CD4-positive, alpha-beta T cell (primary cell): ENCODE results near the gene UNC50. TPM values are rescaled to one million over a fixed set of nuclear protein-coding genes. Genes with fewer than 3 reads are reported as not detected.

Experiments used
- ATAC-seq: fragments of 200-7000 bp; cut with Tn5 transposase; one replicate; pipeline ENCODE4 v1.10.0; 2022; ENCODE audit warnings: mild to moderate bottlenecking; ENCODE audit not compliant: poor library complexity
- CTCF ChIA-PET: fragments of 350-600 bp; sonication (Branson Sonifier 250); formaldehyde crosslinking; loops from one replicate; lab custom pipeline; 2021; ENCODE audit warnings: antibody characterized with exemption, inconsistent platforms; lab: Charles Lee
- POLR2A ChIA-PET: fragments of 350-600 bp; sonication (Branson Sonifier 250); formaldehyde crosslinking; loops from one replicate; lab custom pipeline; 2021; ENCODE audit warnings: antibody characterized with exemption, inconsistent platforms; lab: Charles Lee
- DNase-seq, 14 experiments: peaks; one replicate each; pipeline ENCODE4 v3.0.0-alpha.2; 2013 to 2020; ENCODE audit warnings: mixed read lengths in 2 of 14
- H3K27ac ChIP-seq, 2 donors: one replicate each; pipeline versions ENCODE4 v1.5.1 to v1.7.0; 2013; ENCODE audit warnings: low read length in 2 of 2, low read depth in 1 of 2, mild to moderate bottlenecking in 1 of 2
- H3K27me3 ChIP-seq, 2 experiments: 1 replicate in 1 of 2; 2 replicates in 1 of 2; pipeline versions ENCODE4 v1.6.1 to v1.7.0; 2013; ENCODE audit warnings: low read length in 2 of 2, control low read depth in 1 of 2, mild to moderate bottlenecking in 1 of 2, moderate library complexity in 1 of 2; ENCODE audit not compliant: insufficient read depth in 2 of 2, control insufficient read depth in 1 of 2
- H3K36me3 ChIP-seq: one replicate; pipeline ENCODE4 v1.6.1; 2013; ENCODE audit warnings: low read length, control low read depth; ENCODE audit not compliant: insufficient read depth
- H3K4me1 ChIP-seq: one replicate; pipeline ENCODE4 v1.6.1; 2013; ENCODE audit warnings: low read length, control low read depth; ENCODE audit not compliant: insufficient read depth
- H3K4me3 ChIP-seq: one replicate; pipeline ENCODE4 v1.5.1; 2013; ENCODE audit warnings: mild to moderate bottlenecking, low read length, moderate library complexity
- H3K9me3 ChIP-seq, 2 experiments: 1 replicate in 1 of 2; 2 replicates in 1 of 2; pipeline versions ENCODE4 v1.6.1 to v1.7.0; 2013; ENCODE audit warnings: low read length in 2 of 2, mild to moderate bottlenecking in 2 of 2, control low read depth in 1 of 2, moderate library complexity in 1 of 2; ENCODE audit not compliant: control insufficient read depth in 1 of 2, insufficient read depth in 1 of 2
- H3K27ac Mint-ChIP-seq: one replicate; pipeline ENCODE4 v1.8.0; 2020; ENCODE audit warnings: mixed read lengths
- H3K27me3 Mint-ChIP-seq: one replicate; pipeline ENCODE4 v1.8.0; 2021; ENCODE audit warnings: mixed read lengths
- H3K36me3 Mint-ChIP-seq: one replicate; pipeline ENCODE4 v1.8.0; 2021; ENCODE audit warnings: low read depth, mixed read lengths
- H3K4me1 Mint-ChIP-seq: one replicate; pipeline ENCODE4 v1.8.0; 2021; ENCODE audit warnings: low read depth, mixed read lengths
- H3K4me3 Mint-ChIP-seq: one replicate; pipeline ENCODE4 v1.8.0; 2020; ENCODE audit warnings: mild to moderate bottlenecking, mixed read lengths
- H3K9me3 Mint-ChIP-seq: one replicate; pipeline ENCODE4 v1.8.0; 2020; ENCODE audit warnings: mixed read lengths
- CTCF ChIP-seq: fragments of 200-600 bp; IDR thresholded peaks from one replicate; pipeline ENCODE4 v1.8.0; 2022; ENCODE audit warnings: antibody characterized with exemption, mild to moderate bottlenecking
- intact Hi-C, 2 experiments: fragments of 100-400 bp; cut with DNase I in 1 of 2; cut with micrococcal nuclease in 1 of 2; formaldehyde crosslinking; loops; one replicate each; pipeline versions ENCODE4 v1.15.1 to v1.9.0; 2023 to 2025; cut with DNase I, micrococcal nuclease
- total RNA-seq, 174 experiments: library from RNA in 2 of 174; stranded (reverse) in 2 of 174; gene quantifications; one replicate each; pipeline ENCODE4 v1.2.3 and lab custom pipeline; 2021 to 2026

The UNC50 gene
- total RNA-seq, 2 experiments from 2014 or later: 17.1 to 17.5 TPM

GRCh38 chr2:98663511-98664090 is 55.2 kb downstream of the UNC50 start:
- Mint-ChIP-seq H3K4me1 (peaks cover 79% of the 10 kb centered on the region), H3K27ac (peak overlapping the region; percentile 92), H3K36me3 (peaks cover 79% of the 10 kb centered on the region), H3K9me3 (peaks cover 4% of the 10 kb centered on the region), H3K4me3 (peak overlapping the region; percentile 87), H3K27me3 (no peaks in the 10 kb centered on the region)
- Histone ChIP-seq H3K4me3 (peak overlapping the region; percentile 44), H3K4me1 (peaks cover 51% of the 10 kb centered on the region), H3K27ac (peak overlapping the region; percentile 58 to 76), H3K27me3 (no peaks in the 10 kb centered on the region), H3K9me3 (peaks cover 0 to 10% of the 10 kb centered on the region in 2 experiments), H3K36me3 (peaks cover 29% of the 10 kb centered on the region)
- ATAC-seq: peak; percentile 62
- POLR2A ChIA-PET: interaction anchor here (0.6 to 9.5 kb wide), 24 partner anchors 8 to 215 kb away, joined by 3 to 141 read pairs (median 4); partner anchors contain the start of gene MGAT4A
- CTCF ChIA-PET: interaction anchor here (0.9 to 2.2 kb wide), 5 partner anchors 11 to 94 kb away, joined by 3 to 16 read pairs (median 4); no protein-coding TSS in a partner anchor
- no peak for TF ChIP-seq CTCF
- intact Hi-C loops: loop anchor here in 1 of 2 experiments (1.0 to 2.0 kb wide), 3 partner anchors 7 to 65 kb away; no protein-coding TSS in a partner anchor
- DNase-seq: peak in 5 of 14 experiments; percentile 26 to 79 (median 74)

GRCh38 chr2:98664323-98664722 is 55.9 kb downstream of the UNC50 start:
- ATAC-seq (peak; percentile 78), DNase-seq (peak in 11 of 14 experiments; percentile 39 to 85 (median 52))
- ChIA-PET CTCF (interaction anchor here (0.7 to 2.2 kb wide), 7 partner anchors 10 to 489 kb away, joined by 3 to 16 read pairs (median 4); no protein-coding TSS in a partner anchor), POLR2A (interaction anchor here (0.6 to 9.5 kb wide), 26 partner anchors 8 to 200 kb away, joined by 3 to 141 read pairs (median 4); partner anchors contain the start of gene MGAT4A)
- H3K4me3 Mint-ChIP-seq: peak overlapping the region; percentile 87
- H3K4me1 Mint-ChIP-seq: peaks cover 78% of the 10 kb centered on the region
- Histone ChIP-seq H3K27ac (peak overlapping the region; percentile 58 to 76), H3K36me3 (peaks cover 33% of the 10 kb centered on the region), H3K4me3 (peak overlapping the region; percentile 44), H3K27me3 (no peaks in the 10 kb centered on the region), H3K9me3 (peaks cover 0 to 11% of the 10 kb centered on the region in 2 experiments), H3K4me1 (peaks cover 44% of the 10 kb centered on the region)
- peaks cover 4% of the 10 kb centered on the region for H3K9me3 Mint-ChIP-seq
- H3K27me3 Mint-ChIP-seq: no peaks in the 10 kb centered on the region
- H3K27ac Mint-ChIP-seq: peak overlapping the region; percentile 92
- intact Hi-C loops: loop anchor here in 1 of 2 experiments (1.0 to 2.0 kb wide), 2 partner anchors 8 to 16 kb away; no protein-coding TSS in a partner anchor
- peaks cover 81% of the 10 kb centered on the region for H3K36me3 Mint-ChIP-seq
- TF ChIP-seq CTCF: no peak

- no peak for ATAC-seq
- Mint-ChIP-seq H3K4me1 (peaks cover 68% of the 10 kb centered on the region), H3K4me3 (peak overlapping the region; percentile 8), H3K27ac (peak overlapping the region; percentile 92), H3K36me3 (peaks cover 81% of the 10 kb centered on the region), H3K27me3 (no peaks in the 10 kb centered on the region), H3K9me3 (peaks cover 4% of the 10 kb centered on the region)
- H3K4me1 ChIP-seq: peaks cover 37% of the 10 kb centered on the region
- H3K36me3 ChIP-seq: peaks cover 43% of the 10 kb centered on the region
- CTCF ChIA-PET: no interaction called here
- no peak overlapping the region for H3K4me3 ChIP-seq
- DNase-seq: no peak
- POLR2A ChIA-PET: interaction anchor here (1.0 kb wide), 1 partner anchor 75 kb away, joined by 3 read pairs; no protein-coding TSS in a partner anchor
- peaks cover 0 to 11% of the 10 kb centered on the region in 2 experiments for H3K9me3 ChIP-seq
- peak overlapping the region; percentile 1 to 19 for H3K27ac ChIP-seq
- no peaks in the 10 kb centered on the region for H3K27me3 ChIP-seq
- no peak for TF ChIP-seq CTCF
- intact Hi-C loops: loop anchor here in 1 of 2 experiments (2.0 kb wide), 1 partner anchor 17 kb away; no protein-coding TSS in a partner anchor
Measured at GRCh38 chr2:98665677-98666076, 57.3 kb downstream of the UNC50 start.

Other genes with a start within 250 kb of the UNC50 start
- gene INPP4A, start 163.7 kb upstream of the UNC50 start, total RNA-seq: 10 to 100 TPM; 86.4 to 89.2 TPM
- gene COA5, start 77 bp upstream of the UNC50 start, total RNA-seq: 10 to 100 TPM; 29.2 to 30.1 TPM
- gene MGAT4A, start 122.5 kb downstream of the UNC50 start, total RNA-seq: 100 to 1,000 TPM; 200 to 204 TPM